Neural cell (in vitro differentiated cells): ENCODE data around the gene DISP2.

ENCODE experiments used
- EZH2 ChIP-seq: fragments of 200-600, 300-800 bp; shearing (Covaris generic), sonication (generic); IDR thresholded peaks from 2 replicates; pipeline ENCODE4 v1.6.1; 2014; ENCODE audit warnings: antibody characterized with exemption, low read length, borderline replicate concordance, mild to moderate bottlenecking; ENCODE audit not compliant: insufficient read depth, poor library complexity, severe bottlenecking
- MXI1 ChIP-seq: fragments of 450-650 bp; conservative IDR thresholded peaks from 2 replicates; pipeline ENCODE4 v1.6.1; 2014; ENCODE audit warnings: antibody characterized with exemption, mild to moderate bottlenecking; ENCODE audit not compliant: poor library complexity, severe bottlenecking
- POLR2AphosphoS5 ChIP-seq: IDR thresholded peaks from 2 replicates; pipeline ENCODE4 v1.6.1; 2012
- RAD21 ChIP-seq: fragments of 450-650 bp; conservative IDR thresholded peaks from 2 replicates; pipeline ENCODE4 v1.6.1; 2014; ENCODE audit warnings: antibody characterized with exemption, mild to moderate bottlenecking, moderate library complexity
- SMC3 ChIP-seq: fragments of 450-650 bp; conservative IDR thresholded peaks from 2 replicates; pipeline ENCODE4 v1.6.1; 2014; ENCODE audit warnings: antibody characterized with exemption, mild to moderate bottlenecking, moderate library complexity; ENCODE audit not compliant: poor library complexity
- TAF1 ChIP-seq: IDR thresholded peaks from 2 replicates; pipeline ENCODE4 v1.6.1; 2012; ENCODE audit warnings: low read depth
- TF ChIP-seq, protein P1 (sequence below): fragments of 450-650 bp; IDR thresholded peaks from 2 replicates; pipeline ENCODE4 v1.5.1; 2014; ENCODE audit warnings: antibody characterized with exemption, mild to moderate bottlenecking, moderate library complexity; ENCODE audit not compliant: poor library complexity, severe bottlenecking
- TF ChIP-seq, protein P2 (sequence below): IDR thresholded peaks from 2 replicates; pipeline ENCODE4 v1.6.1; 2012; ENCODE audit warnings: borderline replicate concordance

GRCh38 chr15:40418126-40418525 is 60.1 kb downstream of the DISP2 start:
- TF ChIP-seq, protein P1, sequence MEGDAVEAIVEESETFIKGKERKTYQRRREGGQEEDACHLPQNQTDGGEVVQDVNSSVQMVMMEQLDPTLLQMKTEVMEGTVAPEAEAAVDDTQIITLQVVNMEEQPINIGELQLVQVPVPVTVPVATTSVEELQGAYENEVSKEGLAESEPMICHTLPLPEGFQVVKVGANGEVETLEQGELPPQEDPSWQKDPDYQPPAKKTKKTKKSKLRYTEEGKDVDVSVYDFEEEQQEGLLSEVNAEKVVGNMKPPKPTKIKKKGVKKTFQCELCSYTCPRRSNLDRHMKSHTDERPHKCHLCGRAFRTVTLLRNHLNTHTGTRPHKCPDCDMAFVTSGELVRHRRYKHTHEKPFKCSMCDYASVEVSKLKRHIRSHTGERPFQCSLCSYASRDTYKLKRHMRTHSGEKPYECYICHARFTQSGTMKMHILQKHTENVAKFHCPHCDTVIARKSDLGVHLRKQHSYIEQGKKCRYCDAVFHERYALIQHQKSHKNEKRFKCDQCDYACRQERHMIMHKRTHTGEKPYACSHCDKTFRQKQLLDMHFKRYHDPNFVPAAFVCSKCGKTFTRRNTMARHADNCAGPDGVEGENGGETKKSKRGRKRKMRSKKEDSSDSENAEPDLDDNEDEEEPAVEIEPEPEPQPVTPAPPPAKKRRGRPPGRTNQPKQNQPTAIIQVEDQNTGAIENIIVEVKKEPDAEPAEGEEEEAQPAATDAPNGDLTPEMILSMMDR, result no peak
- TF ChIP-seq POLR2AphosphoS5 (no peak), EZH2 (no peak), SMC3 (no peak), MXI1 (no peak), TAF1 (no peak), RAD21 (no peak)
- TF ChIP-seq, protein P2, sequence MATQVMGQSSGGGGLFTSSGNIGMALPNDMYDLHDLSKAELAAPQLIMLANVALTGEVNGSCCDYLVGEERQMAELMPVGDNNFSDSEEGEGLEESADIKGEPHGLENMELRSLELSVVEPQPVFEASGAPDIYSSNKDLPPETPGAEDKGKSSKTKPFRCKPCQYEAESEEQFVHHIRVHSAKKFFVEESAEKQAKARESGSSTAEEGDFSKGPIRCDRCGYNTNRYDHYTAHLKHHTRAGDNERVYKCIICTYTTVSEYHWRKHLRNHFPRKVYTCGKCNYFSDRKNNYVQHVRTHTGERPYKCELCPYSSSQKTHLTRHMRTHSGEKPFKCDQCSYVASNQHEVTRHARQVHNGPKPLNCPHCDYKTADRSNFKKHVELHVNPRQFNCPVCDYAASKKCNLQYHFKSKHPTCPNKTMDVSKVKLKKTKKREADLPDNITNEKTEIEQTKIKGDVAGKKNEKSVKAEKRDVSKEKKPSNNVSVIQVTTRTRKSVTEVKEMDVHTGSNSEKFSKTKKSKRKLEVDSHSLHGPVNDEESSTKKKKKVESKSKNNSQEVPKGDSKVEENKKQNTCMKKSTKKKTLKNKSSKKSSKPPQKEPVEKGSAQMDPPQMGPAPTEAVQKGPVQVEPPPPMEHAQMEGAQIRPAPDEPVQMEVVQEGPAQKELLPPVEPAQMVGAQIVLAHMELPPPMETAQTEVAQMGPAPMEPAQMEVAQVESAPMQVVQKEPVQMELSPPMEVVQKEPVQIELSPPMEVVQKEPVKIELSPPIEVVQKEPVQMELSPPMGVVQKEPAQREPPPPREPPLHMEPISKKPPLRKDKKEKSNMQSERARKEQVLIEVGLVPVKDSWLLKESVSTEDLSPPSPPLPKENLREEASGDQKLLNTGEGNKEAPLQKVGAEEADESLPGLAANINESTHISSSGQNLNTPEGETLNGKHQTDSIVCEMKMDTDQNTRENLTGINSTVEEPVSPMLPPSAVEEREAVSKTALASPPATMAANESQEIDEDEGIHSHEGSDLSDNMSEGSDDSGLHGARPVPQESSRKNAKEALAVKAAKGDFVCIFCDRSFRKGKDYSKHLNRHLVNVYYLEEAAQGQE, result no peak
